Mesodermal cell (in vitro differentiated cells): ENCODE data around the gene VPS26A.

ENCODE experiments used
- H3K27ac ChIP-seq: 2 replicates; pipeline ENCODE4 v1.7.0; 2013; ENCODE audit warnings: mild to moderate bottlenecking, low read depth, low read length, moderate library complexity; ENCODE audit not compliant: severe bottlenecking
- H3K36me3 ChIP-seq: 2 replicates; pipeline ENCODE4 v1.7.1; 2013; ENCODE audit warnings: mild to moderate bottlenecking, low read length, moderate library complexity; ENCODE audit not compliant: control insufficient read depth, insufficient read depth
- H3K4me1 ChIP-seq: one replicate; pipeline ENCODE4 v1.7.1; 2013; ENCODE audit warnings: mild to moderate bottlenecking, low read length; ENCODE audit not compliant: insufficient read depth, control insufficient read depth, poor library complexity, severe bottlenecking
- H3K4me3 ChIP-seq: 2 replicates; pipeline ENCODE4 v1.7.0; 2013; ENCODE audit warnings: low read length, control low read depth, mild to moderate bottlenecking; ENCODE audit not compliant: insufficient read depth, poor library complexity, severe bottlenecking; ENCODE audit errors: extremely low read depth
- H3K9me3 ChIP-seq: 2 replicates; pipeline ENCODE4 v1.7.1; 2013; ENCODE audit warnings: mild to moderate bottlenecking, low read length, moderate library complexity; ENCODE audit not compliant: control insufficient read depth
- WGBS, 2 experiments: methylation state at CpG; one replicate each; pipeline ENCODE4 v1.1.5; 2013; ENCODE audit warnings: missing lambda C conversion rate in 2 of 2; ENCODE audit not compliant: insufficient coverage in 2 of 2; 5-methylcytosine and 5-hydroxymethylcytosine counted together

Gene VPS26A

DNA sequence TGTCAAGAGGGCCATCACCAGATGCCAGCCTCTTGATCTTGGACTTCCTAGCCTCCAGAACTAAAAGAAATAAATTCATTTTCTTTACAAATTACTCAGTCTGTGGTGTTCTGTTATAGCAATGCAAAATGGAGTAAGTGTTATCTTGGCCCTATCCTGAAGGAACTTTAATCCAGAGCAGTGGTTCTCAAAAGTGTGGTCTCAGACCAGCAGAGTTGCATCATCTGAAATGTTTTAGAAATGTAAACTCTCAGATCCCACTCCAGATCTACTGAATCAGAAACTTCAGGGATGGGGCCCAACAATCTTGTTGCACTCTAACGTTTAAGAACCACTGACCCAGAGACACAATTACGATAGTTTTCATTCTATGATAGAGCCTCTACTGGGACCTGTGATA, 52.8 kb downstream of the VPS26A start:
- peaks cover 13% of the 10 kb centered on the region for H3K36me3 ChIP-seq
- H3K4me1 ChIP-seq, result no peaks in the 10 kb centered on the region
- H3K4me3 ChIP-seq, result no peak overlapping the region
- H3K9me3 ChIP-seq, result no peaks in the 10 kb centered on the region
- no peak overlapping the region for H3K27ac ChIP-seq
- WGBS, 2 experiments, result 90 to 93% methylated on average over 2 of the region's 2 CpGs

DNA sequence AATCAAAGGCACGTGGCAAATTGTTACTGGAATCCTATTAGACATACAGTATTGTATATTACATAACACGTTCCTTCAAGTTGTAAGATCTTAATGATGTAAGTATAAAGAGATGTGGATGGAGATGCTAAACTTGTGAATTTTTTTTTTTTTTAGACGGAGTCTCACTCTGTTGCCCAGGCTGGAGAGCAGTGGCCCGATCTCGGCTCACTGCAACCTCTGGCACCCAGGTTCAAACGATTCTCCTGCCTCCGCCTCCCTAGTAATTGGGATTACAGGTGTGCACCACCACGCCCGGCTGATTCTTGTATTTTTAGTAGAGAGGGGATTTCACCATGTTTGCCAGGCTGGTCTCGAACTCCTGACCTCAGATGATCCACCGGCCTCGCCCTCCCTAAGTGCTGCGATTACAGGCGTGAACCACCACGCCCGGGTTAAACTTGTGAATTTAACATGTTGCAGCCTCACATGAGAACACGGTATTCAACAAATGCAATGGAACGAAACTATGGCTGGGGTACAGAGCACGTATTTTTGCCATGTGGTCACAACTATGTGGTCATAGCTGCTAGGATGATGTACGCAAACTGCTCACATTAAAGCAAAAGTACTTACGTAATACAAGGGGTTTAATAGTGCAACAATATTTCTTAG, 55.2 kb downstream of the VPS26A start:
- H3K9me3 ChIP-seq, result no peaks in the 10 kb centered on the region
- WGBS, 2 experiments, result 48 to 50% methylated on average over 16 to 18 of the region's 21 CpGs
- H3K27ac ChIP-seq, result peak overlapping the region; percentile 98
- peak overlapping the region; percentile 89 for H3K4me3 ChIP-seq
- H3K4me1 ChIP-seq, result no peaks in the 10 kb centered on the region
- H3K36me3 ChIP-seq, result peaks cover 15% of the 10 kb centered on the region

DNA sequence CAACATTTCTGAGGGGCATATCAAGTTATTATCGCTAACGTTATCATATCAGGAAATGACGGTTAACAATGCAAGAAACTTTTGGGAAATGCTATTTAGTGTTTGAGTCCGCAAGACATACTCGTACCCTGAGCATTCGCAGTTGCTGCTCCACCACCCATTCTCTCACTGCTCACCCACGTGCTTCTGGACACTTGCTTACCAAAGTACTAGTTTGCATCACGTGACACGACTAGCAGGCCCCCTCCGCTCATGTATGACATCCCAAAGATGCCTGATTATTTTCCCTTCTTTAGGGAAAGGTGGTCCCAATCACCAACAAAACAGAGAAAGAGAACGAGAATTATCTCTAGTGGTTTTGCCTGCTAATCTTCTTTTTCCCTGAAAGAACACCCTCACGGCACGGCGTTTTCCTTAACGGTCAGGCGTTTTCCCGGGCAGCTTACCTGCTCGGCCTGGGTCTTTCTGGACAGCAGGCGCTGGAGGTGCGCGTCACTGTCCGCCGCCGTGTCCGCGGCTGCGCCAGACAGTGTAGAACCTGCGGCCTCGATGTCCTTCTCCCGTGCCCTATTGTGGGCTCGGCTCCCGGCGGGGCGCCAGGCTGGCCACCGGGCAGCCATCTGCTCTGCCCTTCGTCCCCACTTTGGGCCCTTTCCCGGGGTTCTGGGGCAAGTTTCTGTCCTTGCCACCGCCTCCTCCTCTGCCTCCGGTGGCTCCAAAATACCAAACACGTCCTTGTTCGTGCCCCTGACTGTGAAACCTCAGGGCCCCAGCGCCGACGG, 56.0 kb downstream of the VPS26A start, which contains the start of gene SUPV3L1:
Gene SUPV3L1 (plus strand): TSS at position 492 of the 782 bp plus-strand sequence. CDS start 58 bp downstream, at position 550.
- Histone ChIP-seq H3K4me1 (no peaks in the 10 kb centered on the region), H3K36me3 (peaks cover 20% of the 10 kb centered on the region), H3K4me3 (peak within 1 kb of the TSS; percentile 89), H3K27ac (peak within 1 kb of the TSS; percentile 98), H3K9me3 (no peaks in the 10 kb centered on the region)
- WGBS, 2 experiments, result 0% methylated on average over 26 to 37 of the region's 44 CpGs

DNA sequence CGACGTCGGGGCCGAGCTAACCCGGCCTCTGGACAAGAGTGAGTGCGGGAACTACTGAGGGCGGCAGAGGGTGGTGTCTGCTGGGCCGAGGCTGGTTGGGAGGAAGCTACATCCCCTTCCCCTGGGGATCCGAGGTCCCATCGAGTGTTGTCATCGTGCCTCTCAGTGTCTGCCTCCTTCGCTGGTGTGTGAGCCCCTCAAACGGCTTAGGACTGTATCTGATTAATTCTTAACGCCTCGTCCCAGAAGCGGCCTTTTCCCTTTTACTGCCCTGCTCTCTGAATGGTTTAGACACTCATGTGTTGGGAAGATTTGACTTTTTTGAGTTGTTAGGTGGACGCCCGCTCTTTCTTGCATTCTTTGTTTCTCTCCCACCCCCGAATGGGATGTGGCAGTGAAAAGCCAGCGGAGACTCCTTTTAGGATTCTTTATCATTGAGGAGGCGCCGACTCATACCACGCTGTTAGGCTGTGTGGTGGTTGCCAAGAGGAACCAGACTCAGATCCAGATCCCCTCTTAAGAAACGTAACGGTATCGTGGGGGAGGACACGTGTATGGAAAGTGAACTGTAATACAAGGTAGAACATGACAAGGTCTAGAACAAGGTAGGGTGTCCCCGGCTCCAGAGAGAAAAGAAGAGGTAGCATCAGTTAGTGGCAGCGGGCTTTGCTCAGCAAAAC, 56.7 kb downstream of the VPS26A start:
- no peaks in the 10 kb centered on the region for H3K4me1 ChIP-seq
- H3K4me3 ChIP-seq, result peak overlapping the region; percentile 89
- 4 to 6% methylated on average over 21 to 25 of the region's 29 CpGs for WGBS, 2 experiments
- peak overlapping the region; percentile 98 for H3K27ac ChIP-seq
- H3K9me3 ChIP-seq, result no peaks in the 10 kb centered on the region
- peaks cover 26% of the 10 kb centered on the region for H3K36me3 ChIP-seq

DNA sequence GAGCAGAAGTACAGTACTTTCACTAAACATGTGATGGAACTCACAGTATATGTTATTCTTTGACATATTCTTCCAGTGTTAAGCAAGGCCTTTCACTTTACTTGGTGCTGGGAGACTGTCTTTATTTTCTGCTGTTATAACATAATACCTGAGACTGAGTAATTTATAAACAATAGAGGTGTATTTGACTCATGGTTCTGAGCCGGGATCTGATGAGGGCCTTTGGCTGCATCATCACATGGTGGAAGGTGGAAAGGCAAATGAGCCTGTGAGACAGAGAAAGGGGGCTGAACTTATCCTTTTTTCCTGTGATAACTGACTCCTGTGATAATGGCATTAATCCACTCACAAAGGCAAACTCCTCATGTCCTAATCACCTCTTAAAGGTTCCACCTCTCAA, 57.5 kb downstream of the VPS26A start:
- WGBS, 2 experiments, result no CpG with 5 or more reads among the region's 1 CpG
- Histone ChIP-seq H3K36me3 (peaks cover 33% of the 10 kb centered on the region), H3K4me3 (peak overlapping the region; percentile 89), H3K9me3 (no peaks in the 10 kb centered on the region), H3K27ac (no peak overlapping the region), H3K4me1 (no peaks in the 10 kb centered on the region)

DNA sequence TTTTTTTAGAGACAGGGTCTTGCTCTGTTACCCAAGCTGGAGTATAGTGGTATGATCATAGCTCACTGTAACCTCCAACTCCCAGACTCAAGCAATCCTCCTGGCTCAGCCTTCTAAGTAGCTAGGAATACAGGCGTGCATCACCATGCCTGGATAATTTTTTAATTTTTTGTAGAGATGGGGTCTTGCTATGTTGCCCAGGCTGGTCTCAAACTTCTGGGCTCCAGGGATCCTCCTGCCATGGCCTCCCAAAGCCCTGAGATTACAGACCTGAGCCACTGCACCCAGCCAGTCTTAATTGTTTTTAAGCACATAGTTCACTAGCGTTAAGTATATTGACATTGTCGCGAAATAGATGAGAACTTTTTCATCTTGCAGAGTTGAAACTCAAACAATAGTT, 58.0 kb downstream of the VPS26A start:
- no peak overlapping the region for H3K27ac ChIP-seq
- H3K4me1 ChIP-seq, result no peaks in the 10 kb centered on the region
- peaks cover 39% of the 10 kb centered on the region for H3K36me3 ChIP-seq
- no peak overlapping the region for H3K4me3 ChIP-seq
- WGBS, 2 experiments, result no CpG with 5 or more reads among the region's 4 CpGs
- H3K9me3 ChIP-seq, result no peaks in the 10 kb centered on the region

DNA sequence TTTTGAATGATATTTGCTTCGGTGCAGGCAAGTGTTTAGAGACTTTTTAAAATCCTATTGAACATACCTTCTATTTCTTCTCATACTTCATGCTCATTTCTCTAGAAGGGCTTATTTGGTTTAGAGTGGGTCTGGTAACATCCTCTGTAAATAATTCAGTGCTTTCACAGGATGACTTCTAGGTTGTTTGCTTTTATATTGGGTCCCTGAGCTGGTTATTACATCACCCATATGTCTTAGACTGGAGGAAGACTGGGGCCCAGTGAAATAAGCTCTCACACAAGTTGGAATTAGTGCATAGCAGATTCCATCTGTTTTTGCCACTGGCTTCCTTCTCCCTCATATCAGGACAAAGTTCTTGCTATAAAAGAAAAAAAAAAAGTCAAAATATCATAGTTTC, 62.5 kb downstream of the VPS26A start:
- H3K36me3 ChIP-seq, result peaks cover 80% of the 10 kb centered on the region
- no peak overlapping the region for H3K27ac ChIP-seq
- WGBS, 2 experiments, result no CpG with 5 or more reads among the region's 1 CpG
- H3K4me3 ChIP-seq, result no peak overlapping the region
- no peaks in the 10 kb centered on the region for H3K9me3 ChIP-seq
- H3K4me1 ChIP-seq, result no peaks in the 10 kb centered on the region

DNA sequence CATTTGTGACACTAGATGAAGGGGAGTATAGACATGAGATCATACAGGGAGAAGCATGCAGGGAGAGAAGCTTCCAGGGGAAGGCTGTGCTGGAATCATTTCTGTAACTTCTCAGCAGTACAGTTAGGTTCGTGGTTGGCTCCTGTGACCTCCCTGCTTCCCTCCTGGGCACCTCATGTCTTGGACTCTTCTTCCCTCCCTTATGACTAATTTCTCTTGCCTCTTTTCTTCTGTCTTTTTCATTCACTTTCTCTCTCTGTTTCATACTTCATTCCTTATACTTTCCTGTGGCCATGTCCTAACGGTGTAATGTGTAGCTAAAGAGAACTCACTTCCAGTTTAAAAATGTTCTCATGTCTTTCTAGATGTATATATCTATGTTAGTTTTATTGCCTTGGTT, 77.1 kb downstream of the VPS26A start:
- H3K4me3 ChIP-seq, result no peak overlapping the region
- peaks cover 70% of the 10 kb centered on the region for H3K36me3 ChIP-seq
- H3K27ac ChIP-seq, result no peak overlapping the region
- H3K9me3 ChIP-seq, result no peaks in the 10 kb centered on the region
- H3K4me1 ChIP-seq, result no peaks in the 10 kb centered on the region
- WGBS, 2 experiments, result 93% methylated on average over 1 of the region's 2 CpGs; no CpG with 5 or more reads in 1 of the 2 experiments

DNA sequence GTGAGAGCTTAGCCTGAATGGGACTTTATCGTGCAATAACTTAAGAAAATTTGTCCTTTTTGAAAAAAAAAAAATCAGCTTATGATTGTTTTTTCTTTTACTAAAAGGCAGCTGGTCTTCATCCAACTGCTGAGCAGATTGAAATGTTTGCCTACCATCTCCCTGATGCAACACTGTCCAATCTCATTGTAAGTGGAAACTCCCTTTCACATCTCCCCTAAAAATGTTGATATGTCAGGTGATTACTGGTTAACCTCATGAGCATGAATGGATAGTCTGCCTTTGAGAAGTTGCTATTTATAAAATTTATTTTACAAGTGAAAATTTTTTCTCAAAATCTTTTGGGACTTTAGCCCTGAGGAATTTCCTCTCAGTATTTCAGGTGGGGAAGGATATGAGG, 78.4 kb downstream of the VPS26A start:
- Histone ChIP-seq H3K27ac (no peak overlapping the region), H3K4me3 (no peak overlapping the region), H3K4me1 (no peaks in the 10 kb centered on the region), H3K36me3 (peaks cover 61% of the 10 kb centered on the region), H3K9me3 (no peaks in the 10 kb centered on the region)
- WGBS, 2 experiments, result no CpG with 5 or more reads among the region's 1 CpG

DNA sequence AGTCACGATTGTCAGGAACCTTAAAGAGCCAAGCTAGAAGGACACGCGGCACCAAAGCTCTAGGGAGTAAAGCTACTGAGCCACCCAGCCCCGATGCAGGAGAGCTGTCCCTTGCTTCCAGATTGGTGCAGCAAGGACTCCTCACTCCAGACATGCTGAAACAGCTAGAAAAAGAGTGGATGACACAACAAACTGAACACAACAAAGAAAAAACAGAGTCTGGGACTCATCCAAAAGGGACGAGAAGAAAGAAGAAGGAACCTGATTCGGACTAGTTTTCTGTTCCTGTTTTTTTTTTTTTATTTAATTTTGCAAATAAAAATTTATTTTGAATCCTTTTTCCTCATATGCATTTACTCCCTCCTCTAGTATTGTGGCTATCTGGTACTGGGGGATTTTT, 84.8 kb downstream of the VPS26A start:
- Histone ChIP-seq H3K4me3 (no peak overlapping the region), H3K27ac (no peak overlapping the region), H3K36me3 (peaks cover 36% of the 10 kb centered on the region), H3K4me1 (peaks cover 5% of the 10 kb centered on the region), H3K9me3 (no peaks in the 10 kb centered on the region)
- WGBS, 2 experiments, result 100% methylated on average over 3 to 4 of the region's 6 CpGs
